ENCODE results near the gene TAAR2. TPM values are rescaled to one million over a fixed set of nuclear protein-coding genes. Genes with fewer than 3 reads are reported as not detected.

TAAR2 gene, protein sequence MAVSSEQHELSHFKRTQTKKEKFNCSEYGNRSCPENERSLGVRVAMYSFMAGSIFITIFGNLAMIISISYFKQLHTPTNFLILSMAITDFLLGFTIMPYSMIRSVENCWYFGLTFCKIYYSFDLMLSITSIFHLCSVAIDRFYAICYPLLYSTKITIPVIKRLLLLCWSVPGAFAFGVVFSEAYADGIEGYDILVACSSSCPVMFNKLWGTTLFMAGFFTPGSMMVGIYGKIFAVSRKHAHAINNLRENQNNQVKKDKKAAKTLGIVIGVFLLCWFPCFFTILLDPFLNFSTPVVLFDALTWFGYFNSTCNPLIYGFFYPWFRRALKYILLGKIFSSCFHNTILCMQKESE
- total RNA-seq, result not detected

- no peaks in the 10 kb centered on the region for H3K4me1 Mint-ChIP-seq
- H3K27me3 Mint-ChIP-seq, result peaks cover 13% of the 10 kb centered on the region
- CTCF ChIA-PET, result no interaction called here
- POLR2A ChIA-PET, result no interaction called here
- intact Hi-C loops (cut with DNase I, micrococcal nuclease), result no loop called here
- no peak within 1 kb of the TSS for H3K27ac Mint-ChIP-seq
- no peak within 1 kb of the TSS for H3K4me3 Mint-ChIP-seq
- H3K9me3 Mint-ChIP-seq (ENCODE audit: low read depth), result no peaks in the 10 kb centered on the region
- no peaks in the 10 kb centered on the region for H3K36me3 Mint-ChIP-seq (ENCODE audit: low read depth)
- DNase-seq (no peak), ATAC-seq (no peak)
Measured at GRCh38 chr6:132624175-132624574, at the start of gene TAAR2. Gene TAAR2 (minus strand): TSS chr6:132624275. CDS start chr6:132624275, 0 bp downstream.

GRCh38 chr6:132673376-132674094 is 49.5 kb upstream of the TAAR2 start:
- POLR2A ChIA-PET, result no interaction called here
- Mint-ChIP-seq H3K36me3 (ENCODE audit: low read depth) (no peaks in the 10 kb centered on the region), H3K4me3 (no peak overlapping the region), H3K27ac (no peak overlapping the region), H3K27me3 (peaks cover 3% of the 10 kb centered on the region), H3K9me3 (ENCODE audit: low read depth) (no peaks in the 10 kb centered on the region), H3K4me1 (peaks cover 3% of the 10 kb centered on the region)
- intact Hi-C loops (cut with DNase I, micrococcal nuclease), result loop anchor here in 1 of 2 experiments (5.0 kb wide), 1 partner anchor 139 kb away; the partner anchor contains the start of gene RPS12
- no peak for DNase-seq
- CTCF ChIA-PET, result no interaction called here
- no peak for ATAC-seq

DNA sequence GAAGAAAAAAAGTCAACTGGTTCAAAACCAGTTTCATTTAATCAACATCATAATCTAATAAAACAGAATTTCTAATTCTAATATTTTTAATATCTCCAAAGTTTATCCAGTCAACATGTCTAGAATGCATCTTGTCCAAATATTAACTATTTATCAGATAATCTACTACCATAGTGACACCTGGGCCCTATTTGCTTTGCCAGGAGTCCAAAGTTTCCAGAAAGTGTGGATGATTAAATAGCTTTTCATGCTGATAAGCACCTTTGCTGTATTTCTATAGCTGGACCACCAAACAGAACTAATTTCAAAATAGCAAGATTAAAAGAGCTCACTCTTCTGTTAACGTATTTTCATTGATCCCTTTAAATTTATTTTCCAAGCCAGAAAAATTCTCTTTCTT is 47.2 kb upstream of the TAAR2 start:
- Mint-ChIP-seq H3K4me3 (no peak overlapping the region), H3K9me3 (ENCODE audit: low read depth) (no peaks in the 10 kb centered on the region), H3K27me3 (peaks cover 3% of the 10 kb centered on the region), H3K27ac (no peak overlapping the region), H3K36me3 (ENCODE audit: low read depth) (no peaks in the 10 kb centered on the region), H3K4me1 (peaks cover 3% of the 10 kb centered on the region)
- POLR2A ChIA-PET, result interaction anchor here (0.6 kb wide), 1 partner anchor 148 kb away, joined by 4 read pairs; no protein-coding TSS in a partner anchor
- intact Hi-C loops (cut with DNase I, micrococcal nuclease), result loop anchor here in 1 of 2 experiments (5.0 kb wide), 1 partner anchor 141 kb away; the partner anchor contains the start of gene RPS12
- CTCF ChIA-PET, result interaction anchor here (1.2 to 4.9 kb wide), 9 partner anchors 14 to 291 kb away, joined by 3 to 43 read pairs (median 5); partner anchors contain the start of gene SLC18B1
- no peak for DNase-seq
- ATAC-seq, result no peak

DNA sequence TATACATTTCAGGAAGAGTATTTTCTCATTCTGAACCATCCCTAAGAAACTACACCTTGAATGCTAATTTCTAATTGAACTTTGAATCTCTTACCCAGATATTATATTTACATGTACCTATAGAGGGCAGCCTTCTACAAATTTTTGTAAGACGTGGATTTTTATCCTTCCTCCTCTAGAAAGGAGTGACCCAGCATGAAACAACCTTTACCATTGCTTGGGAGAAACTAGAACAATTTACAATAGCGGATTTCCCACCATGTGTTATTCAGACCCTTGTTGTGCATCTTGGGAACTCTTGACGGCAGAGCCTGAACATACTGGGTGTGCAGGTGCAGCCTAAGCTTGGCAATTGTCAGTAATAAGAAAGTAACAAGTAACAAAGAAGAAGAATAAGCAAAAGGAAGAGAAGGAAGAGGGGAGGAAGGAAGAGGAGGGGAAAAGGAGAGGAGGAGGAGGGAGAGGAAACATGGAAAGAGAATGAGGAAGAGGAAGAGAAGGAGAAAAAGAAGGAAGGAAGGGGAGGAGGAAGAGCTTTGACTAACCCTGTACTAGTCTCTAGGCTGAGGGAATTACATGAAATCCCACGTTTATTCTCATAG is 45.7 kb upstream of the TAAR2 start:
- H3K36me3 Mint-ChIP-seq (ENCODE audit: low read depth), result no peaks in the 10 kb centered on the region
- H3K27me3 Mint-ChIP-seq, result peaks cover 3% of the 10 kb centered on the region
- H3K4me1 Mint-ChIP-seq, result peaks cover 3% of the 10 kb centered on the region
- no peak overlapping the region for H3K27ac Mint-ChIP-seq
- no peak overlapping the region for H3K4me3 Mint-ChIP-seq
- POLR2A ChIA-PET, result no interaction called here
- no peaks in the 10 kb centered on the region for H3K9me3 Mint-ChIP-seq (ENCODE audit: low read depth)
- DNase-seq (no peak), ATAC-seq (peak; percentile 64)
- intact Hi-C loops (cut with DNase I, micrococcal nuclease), result loop anchor here (1.0 to 10.0 kb wide), 6 partner anchors 99 to 295 kb away; partner anchors contain the start of genes RPS12 (in 1 of the 2) and TAAR9 (in 1 of the 2)
- CTCF ChIA-PET, result interaction anchor here (0.6 to 4.9 kb wide), 22 partner anchors 8 to 390 kb away, joined by 3 to 43 read pairs (median 4); partner anchors contain the start of genes RPS12 and SLC18B1

DNA sequence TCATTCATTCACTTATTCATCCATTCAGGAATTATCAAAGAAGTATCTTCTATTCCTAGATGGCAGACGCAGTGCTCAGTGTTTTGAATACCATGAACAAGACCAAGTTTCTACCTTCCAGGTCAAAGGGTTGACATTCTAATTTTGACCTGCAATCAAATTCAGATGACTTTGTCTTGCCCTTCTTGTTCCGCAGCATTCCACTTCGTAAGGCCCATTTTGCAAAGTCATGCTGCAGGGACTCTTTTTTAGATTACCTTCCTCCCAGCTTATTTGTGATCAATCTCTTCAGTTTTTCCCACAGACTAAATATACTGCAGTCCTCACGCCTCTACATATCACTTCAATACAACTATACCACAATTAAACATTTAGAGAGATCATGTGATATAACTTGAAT is 42.0 kb upstream of the TAAR2 start:
- POLR2A ChIA-PET, result no interaction called here
- DNase-seq, result no peak
- intact Hi-C loops (cut with DNase I, micrococcal nuclease), result loop anchor here (5.0 to 10.0 kb wide), 3 partner anchors 131 to 299 kb away; partner anchors contain the start of gene TAAR9 (in 1 of the 2)
- no peaks in the 10 kb centered on the region for H3K9me3 Mint-ChIP-seq (ENCODE audit: low read depth)
- H3K36me3 Mint-ChIP-seq (ENCODE audit: low read depth), result no peaks in the 10 kb centered on the region
- CTCF ChIA-PET, result interaction anchor here (1.2 to 1.3 kb wide), 2 partner anchors 10 to 387 kb away, joined by 4 read pairs; no protein-coding TSS in a partner anchor
- peaks cover 3% of the 10 kb centered on the region for H3K27me3 Mint-ChIP-seq
- peaks cover 3% of the 10 kb centered on the region for H3K4me1 Mint-ChIP-seq
- no peak for ATAC-seq
- no peak overlapping the region for H3K4me3 Mint-ChIP-seq
- no peak overlapping the region for H3K27ac Mint-ChIP-seq

GRCh38 chr6:132664309-132665034 is 40.4 kb upstream of the TAAR2 start:
- intact Hi-C loops (cut with DNase I, micrococcal nuclease), result loop anchor here (5.0 to 10.0 kb wide), 4 partner anchors 130 to 300 kb away; partner anchors contain the start of gene TAAR9 (in 1 of the 2)
- DNase-seq, result no peak
- no peak overlapping the region for H3K27ac Mint-ChIP-seq

GRCh38 chr6:132663661-132664060 is 39.6 kb upstream of the TAAR2 start:
- Mint-ChIP-seq H3K4me3 (no peak overlapping the region), H3K36me3 (ENCODE audit: low read depth) (no peaks in the 10 kb centered on the region), H3K27ac (no peak overlapping the region), H3K27me3 (no peaks in the 10 kb centered on the region), H3K9me3 (ENCODE audit: low read depth) (no peaks in the 10 kb centered on the region), H3K4me1 (no peaks in the 10 kb centered on the region)
- CTCF ChIA-PET, result no interaction called here
- no peak for ATAC-seq
- intact Hi-C loops (cut with DNase I, micrococcal nuclease), result loop anchor here (5.0 to 10.0 kb wide), 3 partner anchors 129 to 301 kb away; partner anchors contain the start of gene TAAR9 (in 1 of the 2)
- POLR2A ChIA-PET, result no interaction called here
- DNase-seq, result no peak

More at GRCh38 chr6:132664309-132665034, 40.4 kb upstream of the TAAR2 start:
- ChIA-PET CTCF (no interaction called here), POLR2A (no interaction called here)
- Mint-ChIP-seq H3K4me1 (no peaks in the 10 kb centered on the region), H3K36me3 (ENCODE audit: low read depth) (no peaks in the 10 kb centered on the region), H3K9me3 (ENCODE audit: low read depth) (no peaks in the 10 kb centered on the region), H3K4me3 (no peak overlapping the region), H3K27me3 (no peaks in the 10 kb centered on the region)
- ATAC-seq, result no peak

DNA sequence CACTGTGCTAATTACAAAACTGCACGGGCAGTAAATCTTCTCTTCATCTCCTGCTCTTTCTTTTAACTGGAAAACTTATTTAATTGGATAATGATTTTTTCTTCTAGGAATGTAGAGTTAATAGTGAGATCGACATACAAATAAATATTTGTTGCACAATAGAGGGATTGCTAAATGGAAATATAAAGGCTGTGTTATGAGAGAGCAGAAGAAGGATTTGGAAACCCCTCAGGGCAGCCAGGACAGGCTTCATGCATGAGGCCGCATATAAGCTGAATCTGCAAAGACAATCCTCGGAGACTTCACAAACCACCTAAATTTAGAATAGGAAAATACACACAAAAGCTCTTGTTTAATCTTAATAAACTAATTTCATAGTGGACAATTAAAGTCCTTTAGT is 37.8 kb upstream of the TAAR2 start:
- intact Hi-C loops (cut with DNase I, micrococcal nuclease), result loop anchor here (5.0 to 10.0 kb wide), 3 partner anchors 127 to 303 kb away; partner anchors contain the start of gene TAAR9 (in 1 of the 2)
- H3K4me3 Mint-ChIP-seq, result no peak overlapping the region
- DNase-seq, result no peak
- ChIA-PET POLR2A (no interaction called here), CTCF (interaction anchor here (1.3 kb wide), 2 partner anchors 8 to 13 kb away, joined by 3 read pairs; no protein-coding TSS in a partner anchor)
- peaks cover 2% of the 10 kb centered on the region for H3K4me1 Mint-ChIP-seq
- no peaks in the 10 kb centered on the region for H3K27me3 Mint-ChIP-seq
- H3K36me3 Mint-ChIP-seq (ENCODE audit: low read depth), result no peaks in the 10 kb centered on the region
- H3K9me3 Mint-ChIP-seq (ENCODE audit: low read depth), result no peaks in the 10 kb centered on the region
- no peak for ATAC-seq
- no peak overlapping the region for H3K27ac Mint-ChIP-seq

DNA sequence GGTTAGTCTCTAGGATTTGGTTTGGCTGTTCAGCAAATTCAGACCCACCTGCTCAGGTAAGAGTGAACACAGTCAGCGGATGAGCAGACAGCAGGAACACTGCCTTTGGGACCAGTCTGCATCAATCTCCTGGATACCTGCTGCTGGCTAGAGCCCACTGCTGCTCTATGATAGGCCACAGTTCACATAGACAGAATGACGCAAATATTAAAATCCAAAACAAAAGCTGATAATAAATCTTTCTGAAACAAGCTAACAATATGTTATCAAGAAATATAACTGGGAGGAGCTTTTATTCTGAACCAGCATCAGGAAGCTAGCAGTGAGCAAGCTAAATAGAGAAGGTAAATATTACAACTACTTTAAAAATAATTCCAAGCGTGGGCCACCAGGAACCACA is 35.0 kb upstream of the TAAR2 start, which contains the start of gene TAAR1:
Gene TAAR1, minus strand, starts transcription at position 101 of the 400 bp plus-strand sequence. CDS start 13,179 bp downstream, outside the sequence.
- POLR2A ChIA-PET, result no interaction called here

GRCh38 chr6:132651062-132651461 is 27.0 kb upstream of the TAAR2 start:
- CTCF ChIA-PET, result interaction anchor here (1.0 kb wide), 1 partner anchor 77 kb away, joined by 4 read pairs; no protein-coding TSS in a partner anchor
- intact Hi-C loops (cut with DNase I, micrococcal nuclease), result no loop called here
- no peak for ATAC-seq
- Mint-ChIP-seq H3K4me3 (no peak overlapping the region), H3K27me3 (peaks cover 3% of the 10 kb centered on the region), H3K27ac (no peak overlapping the region), H3K36me3 (ENCODE audit: low read depth) (no peaks in the 10 kb centered on the region), H3K4me1 (peaks cover 2% of the 10 kb centered on the region), H3K9me3 (ENCODE audit: low read depth) (no peaks in the 10 kb centered on the region)
- DNase-seq, result no peak
- POLR2A ChIA-PET, result no interaction called here

More for the DNA sequence above, 35.0 kb upstream of the TAAR2 start, which contains the start of gene TAAR1:
- H3K27ac Mint-ChIP-seq, result no peak within 1 kb of the TSS
- H3K36me3 Mint-ChIP-seq (ENCODE audit: low read depth), result no peaks in the 10 kb centered on the region
- intact Hi-C loops (cut with DNase I, micrococcal nuclease), result no loop called here
- no peak for DNase-seq
- peaks cover 2% of the 10 kb centered on the region for H3K4me1 Mint-ChIP-seq
- H3K27me3 Mint-ChIP-seq, result peaks cover 2% of the 10 kb centered on the region
- H3K4me3 Mint-ChIP-seq, result no peak within 1 kb of the TSS
- no peak for ATAC-seq
- no peaks in the 10 kb centered on the region for H3K9me3 Mint-ChIP-seq (ENCODE audit: low read depth)
- CTCF ChIA-PET, result interaction anchor here (0.7 to 0.9 kb wide), 2 partner anchors 109 to 292 kb away, joined by 3 read pairs; no protein-coding TSS in a partner anchor
